Measurements from ENCODE around the gene ERC1.

DNA sequence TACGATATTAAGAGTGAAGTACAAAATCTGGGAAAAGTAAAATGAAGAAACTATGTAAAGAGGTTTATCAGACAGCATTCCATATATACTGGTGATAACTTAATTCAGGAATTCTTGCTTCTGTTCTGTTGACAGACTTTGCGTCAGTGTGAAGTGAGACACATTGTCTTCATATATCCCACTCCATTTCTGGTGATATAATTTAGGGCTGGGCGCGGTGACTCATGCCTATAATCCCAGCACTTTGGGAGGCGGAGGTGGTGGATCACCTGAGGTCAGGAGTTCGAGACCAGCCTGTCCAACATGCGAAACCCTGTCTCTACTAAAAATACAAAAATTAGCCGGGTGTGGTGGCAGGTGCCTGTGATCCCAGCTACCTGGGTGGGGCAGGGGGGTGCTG lies 21.2 kb upstream of the ERC1 start:
- TF ChIP-seq EZH2 (IDR thresholded peaks at IDR 0.05; ENCODE audit: borderline replicate concordance, low read length), result no peak
- TF ChIP-seq, protein P1, sequence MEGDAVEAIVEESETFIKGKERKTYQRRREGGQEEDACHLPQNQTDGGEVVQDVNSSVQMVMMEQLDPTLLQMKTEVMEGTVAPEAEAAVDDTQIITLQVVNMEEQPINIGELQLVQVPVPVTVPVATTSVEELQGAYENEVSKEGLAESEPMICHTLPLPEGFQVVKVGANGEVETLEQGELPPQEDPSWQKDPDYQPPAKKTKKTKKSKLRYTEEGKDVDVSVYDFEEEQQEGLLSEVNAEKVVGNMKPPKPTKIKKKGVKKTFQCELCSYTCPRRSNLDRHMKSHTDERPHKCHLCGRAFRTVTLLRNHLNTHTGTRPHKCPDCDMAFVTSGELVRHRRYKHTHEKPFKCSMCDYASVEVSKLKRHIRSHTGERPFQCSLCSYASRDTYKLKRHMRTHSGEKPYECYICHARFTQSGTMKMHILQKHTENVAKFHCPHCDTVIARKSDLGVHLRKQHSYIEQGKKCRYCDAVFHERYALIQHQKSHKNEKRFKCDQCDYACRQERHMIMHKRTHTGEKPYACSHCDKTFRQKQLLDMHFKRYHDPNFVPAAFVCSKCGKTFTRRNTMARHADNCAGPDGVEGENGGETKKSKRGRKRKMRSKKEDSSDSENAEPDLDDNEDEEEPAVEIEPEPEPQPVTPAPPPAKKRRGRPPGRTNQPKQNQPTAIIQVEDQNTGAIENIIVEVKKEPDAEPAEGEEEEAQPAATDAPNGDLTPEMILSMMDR (IDR thresholded peaks at IDR 0.05; ENCODE audit: low read length), result no peak

All from OCI-LY1 (cell line).